ENCODE data around the gene CHPF. TPM values are rescaled to one million over a fixed set of nuclear protein-coding genes. Genes with fewer than 3 reads are reported as not detected.

The CHPF gene
- 10 to 100 TPM; 40.4 to 56.6 (median 52.6) TPM for total RNA-seq

DNA sequence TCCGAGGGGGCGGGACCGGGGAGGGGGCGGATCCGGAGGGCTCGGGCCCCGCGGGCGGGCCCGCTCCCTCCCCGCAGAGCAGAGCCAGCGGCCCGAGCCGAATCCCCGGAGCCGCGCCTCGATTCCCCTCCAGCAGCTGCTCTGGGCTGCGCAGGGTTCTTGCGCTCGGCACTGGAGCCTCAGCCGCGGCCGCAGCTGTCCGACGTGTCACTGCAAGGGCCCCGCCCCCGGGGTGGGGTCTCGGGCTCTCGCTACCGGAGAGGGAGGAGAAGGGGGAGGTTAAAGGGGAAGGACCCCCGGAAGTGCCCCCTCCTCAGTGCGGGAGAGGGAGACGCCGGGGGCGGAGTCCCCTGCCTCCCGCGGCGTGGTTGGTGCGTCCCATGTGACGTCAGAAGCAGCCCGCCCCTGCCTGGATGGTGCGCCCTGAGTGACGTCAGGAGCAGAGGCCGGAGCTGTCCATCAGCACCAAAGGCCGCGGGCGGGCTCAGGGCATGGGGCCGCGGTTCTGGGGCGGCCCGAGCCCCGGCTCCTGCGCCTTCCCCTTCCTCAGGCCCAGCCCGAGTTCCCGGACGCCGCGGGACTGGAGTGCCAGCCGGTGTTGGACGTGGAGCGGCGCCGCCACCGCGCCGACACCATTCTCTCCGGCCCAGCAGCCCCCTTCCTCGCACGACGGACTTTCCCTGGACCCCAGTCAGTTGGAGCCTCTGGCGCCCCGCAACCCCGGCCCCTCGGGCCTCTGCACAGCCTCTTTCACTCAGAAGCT, at the start of gene CHPF, which contains the start of gene TMEM198:
CHPF (minus strand) TSS at position 214 of the 763 bp plus-strand sequence. CDS start 271 bp downstream, outside the sequence.
TMEM198 (plus strand) TSS at position 433 of the 763 bp plus-strand sequence. CDS start 700 bp downstream, outside the sequence.
- TF ChIP-seq CTCF (IDR thresholded peaks at IDR 0.05) (peak in 1 of 6 experiments; percentile 8), POLR2A (IDR thresholded peaks at IDR 0.05) (peak in 3 of 4 donors; percentile 19 to 76 (median 58))
- H3K9me3 ChIP-seq = no peaks in the 10 kb centered on the region
- peak; percentile 77 for DNase-seq
- peaks cover 0 to 43% (median 0%) of the 10 kb centered on the region in 4 donors for H3K27me3 ChIP-seq
- H3K4me1 ChIP-seq = peaks cover 19 to 40% (median 26%) of the 10 kb centered on the region in 3 donors
- intact Hi-C loops (cut with DNase I) = no loop called here
- peak within 1 kb of the TSS; percentile 58 to 94 (median 84) for H3K4me3 ChIP-seq
- peaks cover 5 to 29% (median 12%) of the 10 kb centered on the region in 3 donors for H3K36me3 ChIP-seq
- WGBS, 2 donors = 2 to 4% methylated on average over 4 to 17 of the region's 75 CpGs
- H3K27ac ChIP-seq = peak within 1 kb of the TSS; percentile 93 to 98 (median 95)

GRCh38 chr2:219593154-219593553, 49.5 kb upstream of the CHPF start:
- 78 to 95% methylated on average over 2 of the region's 2 CpGs for WGBS, 2 donors
- Histone ChIP-seq H3K36me3 (no peaks in the 10 kb centered on the region), H3K4me3 (no peak overlapping the region), H3K9me3 (no peaks in the 10 kb centered on the region), H3K4me1 (peaks cover under 1 to 11% (median 5%) of the 10 kb centered on the region in 3 donors), H3K27ac (no peak overlapping the region), H3K27me3 (peaks cover 0 to 9% (median 0%) of the 10 kb centered on the region in 4 donors)
- intact Hi-C loops (cut with DNase I) = no loop called here
- DNase-seq = no peak
- TF ChIP-seq CTCF (IDR thresholded peaks at IDR 0.05) (no peak), POLR2A (IDR thresholded peaks at IDR 0.05) (no peak)

DNA sequence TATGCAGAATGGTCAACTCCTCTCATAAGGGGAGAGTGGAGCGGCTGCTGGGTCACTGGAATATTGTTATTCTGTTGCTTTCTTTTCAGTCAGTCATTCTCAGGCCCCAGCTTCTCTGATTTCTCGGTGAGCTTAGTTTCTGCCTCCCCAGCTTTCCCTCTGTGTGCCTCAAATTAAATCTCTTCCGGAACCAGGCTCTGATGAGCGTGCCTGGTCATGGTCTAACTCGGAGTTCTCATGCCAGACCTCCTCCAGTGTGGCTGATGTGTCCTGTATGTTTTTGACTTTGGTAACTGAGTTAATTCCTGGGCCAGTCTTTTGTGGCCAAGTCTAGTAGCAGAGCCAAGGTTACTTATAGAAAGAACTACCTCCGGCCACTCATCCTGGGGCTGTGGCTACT, 49.1 kb upstream of the CHPF start:
- intact Hi-C loops (cut with DNase I) = no loop called here
- H3K36me3 ChIP-seq = no peaks in the 10 kb centered on the region
- no peak overlapping the region for H3K27ac ChIP-seq
- TF ChIP-seq POLR2A (IDR thresholded peaks at IDR 0.05) (no peak), CTCF (IDR thresholded peaks at IDR 0.05) (no peak)
- peaks cover 0 to 9% (median 0%) of the 10 kb centered on the region in 4 donors for H3K27me3 ChIP-seq
- H3K4me1 ChIP-seq = peaks cover 0 to 9% (median 5%) of the 10 kb centered on the region in 3 donors
- no peak overlapping the region for H3K4me3 ChIP-seq
- WGBS, 2 donors = 50 to 64% methylated on average over 6 of the region's 6 CpGs
- DNase-seq = no peak
- H3K9me3 ChIP-seq = no peaks in the 10 kb centered on the region

DNA sequence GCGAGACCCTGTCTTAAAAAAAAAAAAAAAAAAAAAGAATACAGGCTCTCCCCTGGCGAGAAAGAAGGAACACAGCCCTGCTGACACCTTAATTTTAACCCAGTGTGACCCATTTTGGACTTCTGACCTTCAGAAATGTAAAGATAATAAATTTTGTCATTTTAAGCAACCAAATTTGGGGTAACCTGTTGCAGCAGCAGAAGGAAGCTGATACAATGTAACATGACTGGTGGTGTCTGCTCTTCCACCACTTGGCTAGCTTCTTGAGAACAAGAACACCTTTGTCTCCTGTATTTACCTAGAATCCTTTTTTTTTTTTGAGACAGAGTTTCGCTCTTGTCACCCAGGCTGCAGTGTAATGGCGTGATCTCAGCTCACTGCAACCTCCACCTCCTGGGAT, 47.5 kb upstream of the CHPF start:
- Histone ChIP-seq H3K4me1 (no peaks in the 10 kb centered on the region), H3K36me3 (no peaks in the 10 kb centered on the region), H3K27ac (no peak overlapping the region), H3K27me3 (peaks cover 0 to 9% (median 0%) of the 10 kb centered on the region in 4 donors), H3K4me3 (no peak overlapping the region), H3K9me3 (no peaks in the 10 kb centered on the region)
- 62 to 67% methylated on average over 4 of the region's 4 CpGs for WGBS, 2 donors
- DNase-seq = no peak
- intact Hi-C loops (cut with DNase I) = no loop called here
- TF ChIP-seq CTCF (IDR thresholded peaks at IDR 0.05) (no peak), POLR2A (IDR thresholded peaks at IDR 0.05) (no peak)

DNA sequence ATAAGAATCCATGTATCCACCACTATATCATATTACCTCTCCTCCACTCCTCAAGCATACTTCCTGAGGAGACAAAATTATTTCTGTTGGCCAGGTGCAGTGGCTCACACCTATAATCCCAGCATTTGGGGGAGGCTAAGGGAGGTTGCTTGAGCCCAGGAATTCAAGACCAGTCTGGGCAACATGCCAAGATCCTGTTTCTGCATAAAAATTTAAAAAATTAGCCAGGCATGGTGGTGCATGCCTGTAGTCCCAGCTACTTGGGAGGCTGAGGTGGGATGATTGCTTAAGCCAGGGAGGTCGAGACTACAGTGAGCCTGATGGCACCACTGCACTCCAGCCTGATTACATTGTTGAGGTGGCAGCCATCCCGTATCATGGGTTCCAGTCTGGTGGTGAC, 37.7 kb upstream of the CHPF start:
- Histone ChIP-seq H3K36me3 (no peaks in the 10 kb centered on the region), H3K9me3 (no peaks in the 10 kb centered on the region), H3K27me3 (peaks cover 0 to 30% (median 0%) of the 10 kb centered on the region in 4 donors), H3K4me3 (no peak overlapping the region), H3K4me1 (no peaks in the 10 kb centered on the region), H3K27ac (no peak overlapping the region)
- intact Hi-C loops (cut with DNase I) = no loop called here
- WGBS, 2 donors = 57 to 67% methylated on average over 1 of the region's 2 CpGs
- TF ChIP-seq POLR2A (IDR thresholded peaks at IDR 0.05) (no peak), CTCF (IDR thresholded peaks at IDR 0.05) (no peak)
- no peak for DNase-seq

Measured in esophagus squamous epithelium (tissue), 5 donors.